NOMO-1 treated with dmso at 0.1 percent for 144 hours (cell line): ENCODE results near the gene ST3GAL4.
"Not testable (repeated sequence)": the region's sequence is repeated elsewhere in the genome, so short reads cannot be mapped to it uniquely, and the experiment has no call there.

Source experiments
- DNase-seq: peaks from one replicate; lab custom pipeline; 2025; ENCODE audit not compliant: unreplicated experiment; lab: John Stamatoyannopoulos, UW

ST3GAL4 gene

GRCh38 chr11:126384449-126385070 lies 29.1 kb downstream of the ST3GAL4 start:
- DNase-seq, result no peak

- DNase-seq, result no peak
These were observed 30.7 kb downstream of the ST3GAL4 start for GRCh38 chr11:126385991-126386728.

DNA sequence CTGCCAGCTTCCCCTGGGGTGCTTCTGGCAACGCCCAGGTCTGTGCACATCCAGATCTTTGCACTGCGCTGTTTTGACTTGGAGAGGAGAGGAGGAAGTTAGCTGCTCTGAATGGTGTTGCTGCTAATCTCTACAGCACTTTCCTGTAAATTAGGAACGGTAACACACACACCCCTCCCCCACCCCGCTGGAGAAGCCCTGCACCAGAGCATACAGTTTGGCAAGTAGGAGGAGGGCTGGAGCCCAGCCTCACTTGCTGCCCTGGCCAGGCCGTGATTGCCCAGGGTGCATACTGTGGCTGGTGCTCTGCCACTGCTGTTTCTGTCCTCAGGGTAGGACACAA lies 31.2 kb downstream of the ST3GAL4 start:
- DNase-seq, result peak; percentile 77

DNA sequence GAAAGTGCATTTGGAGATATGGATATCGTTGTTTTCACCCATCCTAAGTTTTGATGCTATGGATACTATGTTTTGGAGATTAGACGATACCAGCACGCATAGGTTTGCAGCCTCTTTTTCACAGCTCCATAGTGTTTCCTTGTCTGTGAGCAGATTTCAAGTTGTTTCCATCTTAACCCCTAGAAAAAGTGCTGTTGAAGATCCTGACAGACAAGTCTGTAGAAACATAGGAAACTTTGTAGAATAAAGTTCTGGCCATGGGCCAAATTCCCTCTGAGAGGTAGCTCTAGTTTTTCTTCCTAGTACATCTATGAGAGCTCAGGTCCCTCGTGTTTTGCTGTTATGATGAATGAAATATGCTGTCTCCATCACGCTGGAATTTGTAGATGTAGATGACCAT lies 32.4 kb downstream of the ST3GAL4 start:
- DNase-seq, result no peak

GRCh38 chr11:126390272-126390867 lies 34.9 kb downstream of the ST3GAL4 start:
- no peak for DNase-seq

DNA sequence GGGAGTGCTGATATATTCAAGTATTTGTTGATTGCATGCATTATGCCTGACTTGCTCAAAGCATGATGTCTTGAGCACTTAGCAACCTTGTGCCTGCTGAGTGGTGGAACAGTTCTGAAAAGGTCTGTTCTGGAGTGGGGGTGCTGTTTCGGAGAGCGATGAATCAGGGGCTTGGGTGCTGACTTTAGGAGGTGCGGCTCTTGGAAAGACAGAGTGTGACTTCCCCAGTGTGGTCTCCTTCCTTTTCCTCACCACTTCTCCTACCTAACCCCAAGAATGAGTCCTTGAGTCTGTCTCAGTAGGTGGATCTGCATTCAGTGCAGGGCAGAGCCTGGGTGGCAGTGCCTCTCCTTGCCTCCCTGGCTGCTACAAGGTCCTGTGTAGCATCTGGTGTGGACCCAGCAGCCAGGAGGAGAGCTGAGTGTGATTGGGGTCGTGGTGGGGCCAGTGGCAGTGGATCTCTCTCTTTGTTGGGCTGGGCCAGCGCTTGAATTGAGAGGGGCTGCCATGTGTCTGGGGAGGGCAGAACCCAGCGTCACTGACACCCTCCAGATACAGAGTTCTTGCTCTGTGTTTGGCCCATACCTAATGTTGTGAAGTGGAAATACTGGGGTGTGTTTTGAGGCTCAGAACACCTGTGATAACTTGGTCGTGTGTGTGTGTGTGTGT lies 35.9 kb downstream of the ST3GAL4 start:
- DNase-seq, result no peak

DNA sequence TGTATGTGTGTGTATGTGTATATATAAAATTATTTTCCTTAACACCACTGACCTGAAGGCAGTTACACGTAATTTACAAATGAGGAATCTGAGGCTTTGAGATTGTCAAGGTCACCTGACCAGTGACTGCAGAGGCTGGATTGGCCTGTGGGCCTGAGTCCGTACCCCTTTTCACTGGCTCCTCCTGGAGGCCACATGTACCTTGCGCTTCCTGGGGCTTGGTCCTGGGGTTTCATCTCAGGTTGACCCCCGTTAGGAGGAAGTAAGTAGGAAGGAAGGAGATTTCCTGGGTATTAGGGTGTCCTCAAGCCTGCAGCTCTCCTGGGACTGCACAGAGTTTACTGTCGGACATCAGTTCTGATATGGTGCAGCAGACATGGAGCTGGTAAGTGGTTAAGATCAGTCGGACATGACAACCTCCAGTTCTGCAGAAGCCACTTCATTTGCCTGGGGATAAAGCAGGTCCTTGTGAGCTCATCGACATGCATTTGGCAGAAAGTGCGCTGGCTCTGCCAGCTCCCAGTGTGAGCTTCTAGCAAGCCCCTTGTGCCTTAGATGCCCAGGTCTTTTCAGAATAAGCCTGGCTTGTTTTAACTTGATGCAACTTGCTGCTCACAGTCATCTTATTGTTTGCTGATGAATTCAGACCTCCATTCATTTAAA lies 36.6 kb downstream of the ST3GAL4 start:
- peak; percentile 30 for DNase-seq

GRCh38 chr11:126392633-126393013 lies 37.1 kb downstream of the ST3GAL4 start:
- peak; percentile 48 for DNase-seq

DNA sequence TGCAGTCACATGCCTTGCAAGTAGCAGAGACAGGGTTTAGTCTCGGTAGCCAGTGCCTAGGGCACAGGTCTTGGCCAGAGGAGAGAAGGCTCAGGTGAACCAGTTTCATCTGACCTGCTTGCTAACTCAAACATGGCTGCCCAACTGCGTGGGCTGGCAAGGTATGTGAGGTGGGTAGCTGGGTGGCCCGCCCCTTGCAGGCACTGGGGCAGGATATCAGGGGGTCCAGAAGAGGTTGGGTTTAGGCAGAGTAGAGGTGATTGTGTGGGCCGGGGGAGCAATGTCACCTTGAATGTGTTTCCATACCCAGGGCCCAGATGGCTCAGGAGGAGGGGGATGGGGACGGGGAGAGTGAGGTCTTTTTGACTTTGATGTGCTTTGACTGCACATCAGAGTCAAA lies 37.7 kb downstream of the ST3GAL4 start:
- DNase-seq, result no peak

DNA sequence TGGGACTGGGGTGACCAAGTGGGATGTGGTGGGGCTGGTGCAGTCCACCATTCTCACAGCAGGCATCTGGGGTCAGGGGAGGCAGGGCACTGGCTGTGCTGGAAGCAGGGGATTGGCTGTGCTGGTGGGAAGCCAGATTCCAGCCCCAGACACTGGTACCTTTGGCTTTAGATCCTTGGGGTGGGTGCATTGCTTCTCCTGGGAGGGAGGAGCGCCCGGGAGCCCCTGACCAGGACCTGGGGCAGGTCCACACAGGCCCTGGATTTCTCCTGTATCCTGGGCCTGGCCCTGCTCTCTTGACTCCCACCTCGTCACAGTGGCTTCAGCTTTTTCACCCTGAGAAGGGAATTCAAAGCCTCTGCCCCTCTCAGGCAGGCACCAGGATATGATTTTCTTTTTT lies 38.5 kb downstream of the ST3GAL4 start:
- DNase-seq, result no peak

- DNase-seq, result not testable (repeated sequence)
These were observed 39.2 kb downstream of the ST3GAL4 start for GRCh38 chr11:126394634-126395072.

DNA sequence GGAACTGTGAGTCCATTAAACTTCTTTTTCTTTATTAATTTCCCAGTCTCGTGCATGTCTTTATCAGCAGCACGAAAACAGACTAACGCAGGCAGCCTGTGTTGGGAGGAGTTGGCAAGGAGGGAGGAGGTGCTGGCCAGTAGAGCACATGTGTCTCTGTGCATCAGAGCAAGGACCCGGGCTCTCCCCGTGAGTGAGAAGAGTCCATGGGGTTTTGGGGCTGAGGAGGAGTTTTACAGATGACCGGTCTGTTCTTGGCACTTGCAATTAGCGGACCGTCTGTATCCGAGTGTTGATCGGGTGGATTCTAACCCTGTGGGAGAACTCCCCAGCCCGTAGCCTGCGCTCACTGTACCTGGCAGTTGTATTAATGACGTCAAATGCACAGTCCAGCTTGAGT lies 40.3 kb downstream of the ST3GAL4 start:
- DNase-seq, result not testable (repeated sequence)

DNA sequence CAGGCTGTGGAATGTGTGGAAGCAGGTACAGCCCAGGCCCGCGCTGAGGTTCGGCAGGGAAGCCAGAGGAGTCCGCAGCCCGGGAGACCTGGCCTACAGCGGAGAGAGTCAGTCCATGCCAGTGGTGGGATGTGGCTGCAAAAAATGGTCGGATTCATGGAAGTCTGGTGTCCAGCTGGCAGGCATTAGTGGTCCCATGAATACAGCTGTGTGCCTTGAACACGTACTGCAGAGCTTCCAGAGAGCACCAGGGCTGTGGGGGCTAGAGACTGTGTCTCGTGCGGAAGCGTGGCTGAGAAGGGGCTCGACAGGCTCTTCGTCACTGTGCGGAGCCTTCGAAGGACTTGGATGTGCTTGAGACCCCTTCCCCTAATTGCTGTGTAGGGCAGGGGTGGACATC lies 40.8 kb downstream of the ST3GAL4 start:
- not testable (repeated sequence) for DNase-seq

DNA sequence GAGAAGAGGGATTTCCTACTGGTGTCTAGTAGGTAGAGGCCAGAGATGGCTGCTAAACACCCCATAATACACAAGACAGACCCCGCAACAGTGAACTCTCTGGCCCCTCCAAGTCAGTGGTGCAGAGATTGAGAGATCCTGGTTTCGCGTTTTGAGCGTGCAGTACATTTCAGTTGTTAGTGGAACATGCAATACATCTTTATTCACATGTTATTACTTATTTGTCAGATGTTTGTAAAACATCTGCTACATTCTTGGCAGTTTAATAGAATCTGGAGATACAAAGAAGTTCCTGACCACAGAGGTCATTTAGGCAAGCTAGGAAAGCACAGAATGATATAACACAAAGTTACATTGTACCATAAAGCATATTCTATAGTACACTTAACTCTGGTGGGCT lies 41.5 kb downstream of the ST3GAL4 start:
- no peak for DNase-seq

DNA sequence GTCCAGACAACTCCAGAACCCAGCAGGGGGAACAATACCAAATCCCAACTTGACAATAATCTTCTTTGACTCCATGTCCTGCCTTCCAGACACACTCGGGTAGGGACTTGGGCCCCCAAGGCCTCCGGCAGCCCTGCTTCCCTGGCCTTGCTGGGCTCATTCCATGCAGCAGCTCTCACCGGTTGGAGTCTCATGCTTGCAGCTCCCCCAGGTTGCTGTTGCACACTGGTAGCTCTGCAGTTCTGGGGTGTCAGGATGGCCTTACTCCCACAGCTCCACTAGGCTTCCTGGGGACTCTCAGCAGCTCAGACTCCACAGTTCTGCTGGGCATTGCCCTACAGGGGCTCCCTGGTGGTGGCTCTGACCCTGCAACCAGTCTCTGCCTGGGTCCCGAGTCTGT lies 42.8 kb downstream of the ST3GAL4 start:
- no peak for DNase-seq

- DNase-seq, result no peak
These were observed 43.2 kb downstream of the ST3GAL4 start for GRCh38 chr11:126398721-126399120.

DNA sequence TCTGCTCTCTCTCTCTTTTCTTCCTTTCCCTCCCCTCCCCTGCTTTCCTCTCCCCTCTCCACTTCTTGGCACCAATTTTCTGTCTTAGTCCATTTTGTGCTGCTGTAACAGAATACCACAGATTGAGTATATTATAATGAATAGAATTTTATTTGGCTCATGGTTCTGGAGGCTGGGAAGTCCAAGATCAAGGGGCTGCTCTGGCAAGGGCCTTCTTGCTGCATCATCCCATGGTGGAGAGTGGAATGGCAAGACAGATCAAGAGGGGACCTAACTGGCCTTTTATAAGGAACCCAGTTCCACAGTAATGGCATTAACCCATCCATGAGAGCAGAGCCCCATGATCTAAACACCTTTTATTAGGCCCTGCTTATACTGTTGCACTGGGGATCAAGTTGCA lies 44.5 kb downstream of the ST3GAL4 start:
- no peak for DNase-seq

DNA sequence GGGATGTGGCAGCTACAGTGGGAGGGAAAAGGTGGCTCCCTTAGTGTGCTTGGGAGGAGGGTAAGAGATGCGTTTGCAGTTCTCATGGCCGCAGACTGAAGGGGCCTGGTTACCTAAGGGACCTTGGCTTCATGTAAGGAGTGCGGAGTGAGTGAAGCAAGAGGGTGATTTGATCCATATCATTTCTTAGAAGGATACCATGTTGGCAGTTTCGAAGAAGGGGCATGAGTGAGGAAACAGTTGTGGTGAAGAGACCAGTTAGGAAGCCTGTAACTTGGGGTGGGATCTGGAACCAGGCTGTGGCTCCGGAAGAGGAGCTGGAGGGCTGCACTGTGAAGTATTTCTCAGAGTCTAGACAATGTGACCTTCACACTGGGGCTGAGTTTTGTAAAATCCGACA lies 45.0 kb downstream of the ST3GAL4 start:
- DNase-seq, result no peak

DNA sequence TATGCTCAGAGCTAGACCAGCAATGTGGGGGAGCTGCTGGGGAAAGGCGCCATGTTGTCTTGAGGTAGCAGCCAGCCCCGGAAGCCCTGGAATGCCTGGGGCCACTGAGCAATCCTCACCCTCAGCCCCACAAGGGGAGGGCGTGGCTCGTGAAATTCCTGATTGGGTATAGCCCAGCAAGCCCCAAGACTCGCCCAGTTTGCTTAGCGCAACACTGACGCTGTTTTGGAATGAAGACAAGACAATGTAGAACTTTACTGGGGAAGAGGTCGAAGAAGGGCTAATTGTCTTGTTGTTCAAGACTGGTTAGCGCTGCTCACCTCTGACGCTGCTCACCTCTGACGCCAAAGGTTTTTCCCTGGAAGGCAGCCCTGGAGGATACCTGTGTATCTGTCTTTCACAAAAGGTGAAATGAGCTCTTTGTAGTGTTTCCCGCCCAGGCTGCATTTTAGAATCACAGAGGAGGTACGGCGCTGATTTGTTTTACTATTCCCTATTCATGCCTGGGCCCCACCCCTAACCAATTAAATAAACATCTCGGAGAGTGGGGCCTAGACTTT lies 47.6 kb downstream of the ST3GAL4 start:
- DNase-seq, result no peak

DNA sequence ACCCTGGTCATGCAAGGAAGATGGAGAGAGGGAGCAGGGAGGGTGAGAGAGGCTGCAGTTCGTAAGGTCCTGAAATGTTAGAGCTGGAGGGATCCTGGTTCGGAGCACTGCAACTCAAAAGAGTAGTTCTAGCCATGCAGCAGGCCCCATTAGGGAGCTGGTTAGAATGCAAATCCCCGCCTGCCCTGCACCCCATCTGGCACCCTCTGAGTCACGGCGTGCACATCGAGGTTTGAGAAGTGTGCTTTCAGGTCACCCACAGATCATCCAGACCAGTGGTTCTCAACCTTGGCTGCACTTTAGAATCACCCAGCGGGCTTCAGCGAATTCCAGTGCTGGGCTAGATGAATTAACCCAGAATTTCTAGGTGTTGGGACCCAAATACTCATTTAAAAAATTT lies 48.2 kb downstream of the ST3GAL4 start:
- no peak for DNase-seq

DNA sequence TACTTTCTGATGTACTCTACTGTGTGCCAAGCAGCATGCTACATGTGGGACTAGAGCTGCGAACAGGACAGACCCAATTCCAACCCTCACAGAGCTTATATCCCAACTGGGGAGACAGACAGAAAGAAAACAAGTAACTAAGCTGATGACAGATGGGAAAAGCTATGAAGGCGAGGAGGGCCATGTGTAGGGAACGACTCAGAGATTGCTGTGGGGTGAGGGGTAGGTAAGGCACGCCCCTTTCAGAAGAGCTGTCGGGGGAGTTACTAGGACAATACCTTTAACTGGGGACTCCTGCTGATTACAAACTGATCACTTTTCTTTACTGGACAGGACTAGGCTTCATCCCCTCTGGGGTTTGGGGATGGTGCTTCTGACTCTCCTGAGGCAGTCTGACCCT lies 48.9 kb downstream of the ST3GAL4 start:
- DNase-seq, result no peak
